A172 (cell line): ENCODE data around the gene ATP8B2. TPM values are rescaled to one million over a fixed set of nuclear protein-coding genes. Genes with fewer than 3 reads are reported as not detected.
A peak's percentile ranks its signal among the peaks of the same experiment; 100 is the strongest.
"Not testable (repeated sequence)": the region's sequence is repeated elsewhere in the genome, so short reads cannot be mapped to it uniquely, and the experiment has no call there.

Experiments
- DNase-seq: peaks from one replicate; pipeline ENCODE4 v3.0.0-alpha.2; 2015; ENCODE audit warnings: low spot score
- total RNA-seq: library from RNA; depleted of rRNA; stranded (reverse); fragments of >200 nt; shearing (Covaris generic); gene quantifications from 2 replicates; pipeline ENCODE4 v1.2.3, GENCODE V29; 2014

ATP8B2 gene
- total RNA-seq, 1 experiment from 2014 or later = 129 TPM

GRCh38 chr1:154347961-154348360 is 22.6 kb downstream of the ATP8B2 start:
- DNase-seq = no peak

DNA sequence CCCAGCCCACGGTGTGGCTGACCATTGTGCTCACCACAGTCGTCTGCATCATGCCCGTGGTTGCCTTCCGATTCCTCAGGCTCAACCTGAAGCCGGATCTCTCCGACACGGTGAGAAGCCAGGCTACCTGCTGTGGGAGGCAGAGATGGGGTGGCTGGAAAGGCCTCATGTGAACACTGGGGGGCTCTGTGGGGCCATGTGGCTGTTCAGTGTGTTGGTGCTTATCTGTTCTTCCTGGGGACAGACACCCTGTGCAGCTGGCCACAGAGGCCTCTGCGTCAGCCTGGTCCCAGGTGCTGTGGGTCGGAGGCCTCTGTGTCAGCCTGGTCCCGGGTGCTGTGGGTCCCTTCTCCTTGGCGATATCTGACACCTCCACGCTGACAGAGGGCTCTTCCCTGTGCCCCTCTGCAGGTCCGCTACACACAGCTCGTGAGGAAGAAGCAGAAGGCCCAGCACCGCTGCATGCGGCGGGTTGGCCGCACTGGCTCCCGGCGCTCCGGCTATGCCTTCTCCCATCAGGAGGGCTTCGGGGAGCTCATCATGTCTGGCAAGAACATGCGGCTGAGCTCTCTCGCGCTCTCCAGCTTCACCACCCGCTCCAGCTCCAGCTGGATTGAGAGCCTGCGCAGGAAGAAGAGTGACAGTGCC is 23.2 kb downstream of the ATP8B2 start:
- no peak for DNase-seq

DNA sequence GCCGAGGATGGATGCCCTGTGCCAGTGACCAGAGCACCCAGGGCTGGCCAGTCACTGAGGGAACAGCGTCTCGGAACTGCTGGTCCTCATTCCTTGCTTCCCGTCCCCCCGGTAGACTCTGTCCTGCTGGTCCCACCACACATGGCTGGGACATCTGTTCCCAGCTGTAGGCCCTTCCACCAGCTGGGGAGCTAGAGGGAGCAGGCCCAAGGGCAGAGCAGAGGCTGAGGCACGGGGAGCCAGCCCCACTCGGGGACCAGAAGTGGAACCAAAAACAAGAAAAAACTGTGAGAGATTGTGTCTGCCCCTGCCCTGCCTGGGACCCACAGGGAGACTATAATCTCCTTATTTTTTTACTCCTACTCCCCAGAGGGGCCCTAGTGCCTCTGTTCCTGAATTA is 23.8 kb downstream of the ATP8B2 start:
- DNase-seq = no peak

DNA sequence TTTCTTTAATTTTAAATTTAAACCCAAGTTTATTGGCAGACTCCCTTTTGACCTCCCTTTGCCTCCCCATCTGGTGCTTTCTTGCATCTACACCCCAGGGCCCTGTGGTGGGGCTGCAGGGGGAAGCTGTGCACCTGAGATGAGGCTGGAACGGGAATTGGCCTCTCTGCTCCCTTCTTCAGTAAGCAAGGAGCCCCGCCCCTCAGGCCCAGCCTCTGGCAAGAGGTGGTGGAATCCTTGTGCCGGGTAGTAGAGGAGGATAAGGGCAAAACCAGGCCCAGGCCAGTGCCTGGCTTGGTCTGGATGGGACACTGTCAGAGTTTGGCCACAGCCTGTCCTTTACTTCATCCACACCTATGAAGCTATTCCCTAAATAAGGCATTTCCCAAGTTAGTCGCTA is 25.1 kb downstream of the ATP8B2 start:
- DNase-seq = no peak

- DNase-seq = no peak
Observed at GRCh38 chr1:154351363-154352068, 26.2 kb downstream of the ATP8B2 start.

- no peak for DNase-seq
Observed at GRCh38 chr1:154352245-154352580, 26.9 kb downstream of the ATP8B2 start.

- DNase-seq = no peak
Observed at GRCh38 chr1:154352581-154353459, 27.5 kb downstream of the ATP8B2 start.

DNA sequence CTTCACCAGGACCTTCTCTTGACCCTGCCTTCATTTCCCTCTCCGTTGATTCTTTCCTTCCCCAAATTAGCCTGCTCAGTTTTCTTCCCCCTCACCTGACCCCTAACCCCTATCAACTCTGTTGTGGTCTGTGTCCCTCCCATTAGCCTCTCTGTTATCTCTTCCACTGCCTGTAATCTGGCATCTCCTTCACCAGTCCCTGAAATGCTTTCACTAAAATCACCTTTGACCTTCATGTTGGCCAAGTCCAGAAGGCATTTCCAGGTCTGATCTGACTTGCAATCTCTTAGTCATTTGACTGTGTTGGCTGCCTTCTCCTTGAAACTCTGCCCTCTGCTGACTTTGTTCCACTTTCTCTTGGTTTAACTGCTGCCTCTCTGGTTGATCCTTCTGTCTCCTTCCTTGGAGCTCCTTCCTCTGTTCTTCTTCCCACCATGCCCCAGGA is 28.2 kb downstream of the ATP8B2 start:
- peak; percentile 50 for DNase-seq

GRCh38 chr1:154353966-154354365 is 28.6 kb downstream of the ATP8B2 start:
- DNase-seq = no peak

- DNase-seq = no peak
Observed at GRCh38 chr1:154358519-154358918, 33.2 kb downstream of the ATP8B2 start.

GRCh38 chr1:154360288-154360687 is 35.0 kb downstream of the ATP8B2 start:
- no peak for DNase-seq

GRCh38 chr1:154360881-154361280 is 35.6 kb downstream of the ATP8B2 start:
- not testable (repeated sequence) for DNase-seq

DNA sequence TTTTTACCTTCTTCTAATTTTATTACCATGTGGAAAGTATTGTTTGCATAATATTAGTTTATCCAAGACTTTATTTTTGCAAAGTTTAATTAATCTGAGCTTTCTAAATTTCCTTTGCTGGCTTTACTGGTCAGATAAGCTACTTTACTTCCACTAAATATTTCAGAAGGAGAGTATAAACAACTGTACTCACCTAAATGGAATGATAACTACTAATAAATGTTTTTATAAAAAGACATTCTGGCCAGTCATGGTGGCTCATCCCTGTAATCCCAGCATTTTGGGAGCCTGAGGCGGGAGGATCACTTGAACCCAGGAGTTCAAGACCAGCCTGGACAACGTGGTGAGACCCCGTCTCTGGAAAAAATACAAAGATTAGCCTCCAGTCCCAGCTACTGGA is 36.0 kb downstream of the ATP8B2 start:
- no peak for DNase-seq

GRCh38 chr1:154371436-154371835 is 46.1 kb downstream of the ATP8B2 start:
- no peak for DNase-seq

DNA sequence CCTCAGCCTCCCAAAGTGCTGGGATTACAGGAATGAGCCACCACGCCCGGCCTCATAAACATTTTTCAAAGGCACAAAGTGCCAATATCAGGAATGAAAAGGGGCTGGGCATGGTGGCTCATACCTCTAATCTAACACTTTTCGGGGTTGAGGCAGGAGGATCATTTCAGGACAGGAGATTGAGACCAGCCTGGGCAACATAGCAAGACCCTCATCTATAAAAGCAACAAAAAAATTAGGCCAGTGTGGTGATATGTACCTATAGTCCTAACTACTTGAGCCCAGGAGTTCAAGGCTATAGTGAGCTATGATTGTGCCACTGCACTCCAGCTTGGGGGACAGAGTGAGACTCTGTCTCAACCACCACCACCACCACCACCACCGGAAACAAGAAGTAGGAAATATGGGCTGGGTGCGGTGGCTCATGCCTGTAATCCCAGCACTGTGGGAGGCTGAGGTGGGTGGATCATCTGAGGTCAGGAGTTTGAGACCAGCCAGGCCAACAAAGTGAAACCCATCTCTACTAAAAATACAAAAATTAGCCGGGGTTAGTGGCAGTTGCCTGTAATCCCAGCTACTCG is 48.5 kb downstream of the ATP8B2 start:
- DNase-seq = not testable (repeated sequence)

DNA sequence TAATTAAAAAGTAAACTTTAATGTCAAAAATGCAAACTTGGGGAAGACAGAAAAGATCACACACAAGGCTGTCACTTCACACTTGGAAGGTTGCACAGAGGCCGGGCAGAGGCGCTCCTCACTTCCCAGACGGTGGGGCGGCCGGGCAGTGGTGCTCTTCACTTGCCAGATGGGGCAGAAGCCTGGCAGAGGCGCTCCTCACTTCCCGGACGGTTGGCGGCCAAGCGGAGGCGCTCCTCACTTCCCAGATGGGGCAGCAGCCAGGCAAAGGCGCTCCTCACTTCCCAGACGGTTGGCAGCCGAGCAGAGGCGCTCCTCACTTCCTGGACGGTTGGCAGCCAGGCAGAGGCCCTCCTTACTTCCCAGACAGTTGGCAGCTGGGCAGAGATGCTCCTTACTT is 54.0 kb downstream of the ATP8B2 start:
- DNase-seq = no peak

GRCh38 chr1:154384650-154385489 is 59.5 kb downstream of the ATP8B2 start:
- no peak for DNase-seq

DNA sequence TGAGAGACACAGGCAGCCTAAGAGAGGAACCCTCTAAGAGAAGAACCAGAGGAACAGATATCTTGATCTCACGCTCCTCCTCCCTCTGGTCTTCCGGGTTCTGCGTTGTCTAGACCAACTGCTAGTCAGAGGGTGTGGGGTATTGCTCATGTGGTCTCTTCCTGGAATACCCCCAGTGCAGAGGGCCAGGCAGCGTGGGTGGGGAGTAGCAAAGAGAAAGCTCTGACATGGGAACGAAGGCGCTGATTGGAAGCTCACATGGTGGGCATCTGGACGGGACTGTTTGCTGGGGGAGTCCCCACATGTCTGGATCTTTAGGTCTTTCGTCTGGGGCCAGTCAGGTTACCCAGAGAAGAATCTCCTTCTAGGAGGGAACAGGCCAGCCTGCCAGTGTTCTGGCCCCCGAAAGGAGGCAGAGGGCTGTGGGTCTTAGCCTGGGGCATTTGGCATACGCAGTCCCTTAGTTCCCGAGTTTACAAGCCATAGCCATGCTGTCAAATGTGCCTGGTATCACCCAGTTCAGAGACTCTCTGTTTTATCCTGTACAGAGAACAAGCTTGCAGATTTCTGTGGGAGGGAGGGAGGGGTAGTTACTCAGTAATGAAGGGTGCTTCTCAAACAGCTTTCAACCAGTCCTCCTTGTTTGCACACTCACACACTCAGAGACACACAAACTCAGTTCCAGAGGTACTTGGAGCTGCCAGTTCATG is 61.5 kb downstream of the ATP8B2 start:
- no peak for DNase-seq

GRCh38 chr1:154391086-154391770 is 65.9 kb downstream of the ATP8B2 start:
- no peak for DNase-seq

DNA sequence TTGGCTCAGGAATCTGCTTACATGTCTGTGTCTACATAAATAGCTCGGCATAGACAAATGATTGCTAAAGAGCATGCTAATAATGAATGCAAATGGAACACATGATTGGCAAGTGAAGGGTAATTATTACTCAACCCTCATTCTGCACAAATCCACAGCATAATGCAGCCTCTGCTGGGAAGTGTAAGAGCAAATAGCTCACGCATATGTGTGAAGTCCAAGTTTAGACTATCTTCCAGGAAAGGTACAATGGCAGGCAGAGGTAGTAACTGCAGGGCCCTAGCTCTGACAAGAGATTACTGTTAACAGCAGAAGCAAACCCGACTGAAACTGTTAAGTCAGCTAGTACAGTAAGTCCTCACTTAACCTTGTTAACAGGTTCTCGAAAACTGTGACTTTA is 72.8 kb downstream of the ATP8B2 start:
- no peak for DNase-seq
